ENCODE data around the gene ROR1.

The ROR1 gene

DNA sequence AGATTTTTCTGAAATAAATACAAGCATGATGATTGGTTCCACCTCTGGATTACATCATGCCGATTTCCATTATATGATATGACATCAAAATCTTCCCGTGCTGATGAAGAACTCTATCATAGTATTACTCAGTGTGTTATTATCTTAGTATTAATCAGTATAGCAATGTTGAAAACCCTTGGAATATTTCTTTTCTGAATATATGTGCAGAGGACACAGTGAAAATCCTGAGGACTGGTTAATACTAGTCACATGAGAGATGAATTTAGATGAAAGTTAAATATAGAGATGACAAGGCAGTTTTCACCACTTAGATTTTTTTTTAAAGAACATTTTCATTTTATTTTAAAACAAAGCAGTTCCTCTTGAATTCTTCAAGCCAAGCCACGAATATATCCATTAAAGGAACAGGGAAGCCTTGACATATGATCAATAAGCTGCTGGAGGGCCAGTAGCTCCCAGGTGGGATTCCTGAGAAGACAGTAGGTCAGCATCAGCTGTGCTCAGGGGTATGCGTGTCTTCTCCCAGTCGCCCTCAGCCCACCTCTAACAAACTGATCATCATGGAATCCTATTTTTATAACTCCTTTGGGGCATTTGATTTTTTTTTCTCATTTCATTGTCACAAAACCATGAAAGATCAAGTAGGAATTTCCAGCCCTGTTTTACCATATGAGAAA is 373.4 kb downstream of the ROR1 start:
- H3K36me3 ChIP-seq, result no peaks in the 10 kb centered on the region
- no peak overlapping the region for H3K27ac ChIP-seq
- no peaks in the 10 kb centered on the region for H3K4me1 ChIP-seq (ENCODE audit: control insufficient read depth in 1 of 2, insufficient read depth in 1 of 2, low read depth in 1 of 2, low read length in 1 of 2)
- H3K4me3 ChIP-seq (ENCODE audit: low read depth in 1 of 2, low read length in 1 of 2), result no peak overlapping the region
- no peaks in the 10 kb centered on the region for H3K9me3 ChIP-seq
- TF ChIP-seq, protein P1, sequence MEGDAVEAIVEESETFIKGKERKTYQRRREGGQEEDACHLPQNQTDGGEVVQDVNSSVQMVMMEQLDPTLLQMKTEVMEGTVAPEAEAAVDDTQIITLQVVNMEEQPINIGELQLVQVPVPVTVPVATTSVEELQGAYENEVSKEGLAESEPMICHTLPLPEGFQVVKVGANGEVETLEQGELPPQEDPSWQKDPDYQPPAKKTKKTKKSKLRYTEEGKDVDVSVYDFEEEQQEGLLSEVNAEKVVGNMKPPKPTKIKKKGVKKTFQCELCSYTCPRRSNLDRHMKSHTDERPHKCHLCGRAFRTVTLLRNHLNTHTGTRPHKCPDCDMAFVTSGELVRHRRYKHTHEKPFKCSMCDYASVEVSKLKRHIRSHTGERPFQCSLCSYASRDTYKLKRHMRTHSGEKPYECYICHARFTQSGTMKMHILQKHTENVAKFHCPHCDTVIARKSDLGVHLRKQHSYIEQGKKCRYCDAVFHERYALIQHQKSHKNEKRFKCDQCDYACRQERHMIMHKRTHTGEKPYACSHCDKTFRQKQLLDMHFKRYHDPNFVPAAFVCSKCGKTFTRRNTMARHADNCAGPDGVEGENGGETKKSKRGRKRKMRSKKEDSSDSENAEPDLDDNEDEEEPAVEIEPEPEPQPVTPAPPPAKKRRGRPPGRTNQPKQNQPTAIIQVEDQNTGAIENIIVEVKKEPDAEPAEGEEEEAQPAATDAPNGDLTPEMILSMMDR (IDR thresholded peaks at IDR 0.05), result no peak
- no peaks in the 10 kb centered on the region for H3K27me3 ChIP-seq

DNA sequence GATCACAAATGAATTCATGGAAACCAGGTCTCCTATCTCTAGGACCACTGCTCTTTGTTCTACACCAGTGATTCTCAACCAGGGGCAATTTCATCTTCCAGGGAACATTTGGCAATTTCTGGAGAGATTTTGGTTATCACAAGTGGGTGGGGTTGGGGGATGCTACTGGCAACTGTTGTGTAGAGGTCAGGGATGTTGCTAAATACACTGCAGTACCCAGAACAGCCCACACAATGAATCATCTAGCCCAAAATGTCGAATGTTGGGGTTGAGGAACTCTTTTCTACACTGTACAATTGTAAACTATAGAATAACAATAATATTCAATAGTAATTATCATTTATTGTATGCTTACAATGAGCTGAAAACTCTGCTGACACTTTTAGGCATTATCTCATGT is 373.9 kb downstream of the ROR1 start:
- TF ChIP-seq, protein P1 (IDR thresholded peaks at IDR 0.05), result no peak
- Histone ChIP-seq H3K4me3 (ENCODE audit: low read depth in 1 of 2, low read length in 1 of 2) (no peak overlapping the region), H3K36me3 (no peaks in the 10 kb centered on the region), H3K27me3 (no peaks in the 10 kb centered on the region), H3K4me1 (ENCODE audit: control insufficient read depth in 1 of 2, insufficient read depth in 1 of 2, low read depth in 1 of 2, low read length in 1 of 2) (no peaks in the 10 kb centered on the region), H3K27ac (no peak overlapping the region), H3K9me3 (no peaks in the 10 kb centered on the region)

DNA sequence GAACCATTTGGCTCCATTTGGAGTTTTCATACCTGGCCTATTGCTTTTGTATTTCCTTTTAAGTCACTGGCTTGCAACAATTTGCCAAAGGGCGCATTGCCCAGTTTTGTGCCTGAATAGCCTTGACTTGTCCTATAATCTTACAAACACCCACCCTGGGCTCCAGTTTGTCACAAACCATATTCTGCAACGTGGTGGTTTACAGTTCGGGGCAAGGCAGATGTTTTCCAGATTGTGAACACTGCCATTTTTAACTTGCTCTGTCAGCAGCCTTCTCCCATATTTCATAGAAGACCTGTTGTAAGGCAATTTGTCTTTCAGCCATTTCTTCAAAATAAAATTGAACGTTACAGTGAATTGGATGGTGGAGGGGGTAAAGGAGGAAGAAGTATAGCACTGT is 376.4 kb downstream of the ROR1 start:
- no peaks in the 10 kb centered on the region for H3K9me3 ChIP-seq
- no peaks in the 10 kb centered on the region for H3K27me3 ChIP-seq
- H3K36me3 ChIP-seq, result no peaks in the 10 kb centered on the region
- TF ChIP-seq, protein P1 (IDR thresholded peaks at IDR 0.05), result no peak
- no peak overlapping the region for H3K27ac ChIP-seq
- no peak overlapping the region for H3K4me3 ChIP-seq (ENCODE audit: low read depth in 1 of 2, low read length in 1 of 2)
- H3K4me1 ChIP-seq (ENCODE audit: control insufficient read depth in 1 of 2, insufficient read depth in 1 of 2, low read depth in 1 of 2, low read length in 1 of 2), result no peaks in the 10 kb centered on the region

DNA sequence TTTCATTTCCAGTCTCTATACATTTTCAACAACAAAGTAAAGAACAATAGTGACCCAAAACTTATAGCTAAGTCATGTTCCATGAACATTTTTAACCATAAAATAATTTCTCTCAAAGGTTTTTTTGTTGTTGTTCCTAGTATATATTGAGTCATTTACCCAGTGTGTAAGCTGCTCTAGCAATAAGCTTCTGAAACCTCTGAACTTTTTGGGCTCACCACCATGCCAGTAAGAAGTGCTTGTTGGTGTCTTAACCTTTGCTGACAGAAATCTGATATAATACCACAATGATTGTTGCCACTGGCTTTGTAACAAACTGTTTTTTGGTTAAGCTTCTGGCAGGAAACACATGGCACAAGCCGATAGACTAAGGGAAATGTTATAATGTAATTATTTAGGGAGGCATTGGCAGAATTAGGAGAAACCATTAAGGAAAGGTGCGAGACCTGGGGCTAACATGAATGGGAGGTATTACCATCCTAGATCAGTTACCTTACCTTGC is 377.0 kb downstream of the ROR1 start:
- no peak overlapping the region for H3K4me3 ChIP-seq (ENCODE audit: low read depth in 1 of 2, low read length in 1 of 2)
- no peaks in the 10 kb centered on the region for H3K9me3 ChIP-seq
- H3K27ac ChIP-seq, result no peak overlapping the region
- TF ChIP-seq, protein P1 (IDR thresholded peaks at IDR 0.05), result no peak
- no peaks in the 10 kb centered on the region for H3K27me3 ChIP-seq
- H3K36me3 ChIP-seq, result no peaks in the 10 kb centered on the region
- no peaks in the 10 kb centered on the region for H3K4me1 ChIP-seq (ENCODE audit: control insufficient read depth in 1 of 2, insufficient read depth in 1 of 2, low read depth in 1 of 2, low read length in 1 of 2)

DNA sequence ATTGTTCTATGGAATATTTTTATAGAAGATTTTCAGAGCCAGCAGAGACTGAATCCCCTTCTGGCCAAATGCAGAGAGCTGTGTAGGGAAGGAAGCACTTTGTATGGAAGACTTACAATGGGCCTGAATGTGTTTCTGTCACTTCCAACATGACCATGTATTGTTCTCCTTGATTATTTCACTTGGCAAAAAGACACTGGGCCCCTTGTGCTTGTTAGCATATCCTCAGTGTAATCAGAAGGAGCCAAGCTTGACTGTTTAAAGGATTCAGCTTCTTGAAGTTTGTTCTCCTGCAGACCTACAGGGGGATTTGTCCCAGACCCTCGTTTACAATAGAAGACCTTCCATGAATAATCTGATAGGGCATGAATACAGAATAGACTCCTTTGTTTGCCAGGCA is 381.5 kb downstream of the ROR1 start:
- Histone ChIP-seq H3K9me3 (no peaks in the 10 kb centered on the region), H3K27ac (no peak overlapping the region), H3K4me1 (ENCODE audit: control insufficient read depth in 1 of 2, insufficient read depth in 1 of 2, low read depth in 1 of 2, low read length in 1 of 2) (no peaks in the 10 kb centered on the region), H3K4me3 (ENCODE audit: low read depth in 1 of 2, low read length in 1 of 2) (no peak overlapping the region), H3K27me3 (no peaks in the 10 kb centered on the region), H3K36me3 (no peaks in the 10 kb centered on the region)
- TF ChIP-seq, protein P1 (IDR thresholded peaks at IDR 0.05), result no peak

Measured in neutrophil (primary cell).